OCI-LY7 (cell line): ENCODE data around the gene TAF1B.

Experiments
- CTCF ChIP-seq: fragments of 200-600 bp; sonication (generic); conservative IDR thresholded peaks from 2 replicates; pipeline ENCODE4 v1.5.1; 2014; ENCODE audit warnings: mild to moderate bottlenecking, antibody characterized with exemption, low read length, moderate library complexity, mixed read lengths
- EZH2phosphoT487 ChIP-seq: fragments of 200-600 bp; sonication (generic); IDR thresholded peaks from 2 replicates; pipeline ENCODE4 v1.6.1; 2018; ENCODE audit warnings: low read depth, borderline replicate concordance, mild to moderate bottlenecking, mixed run types, antibody characterized with exemption, low read length, moderate library complexity, mixed read lengths

GRCh38 chr2:9945596-9945995, 102.3 kb downstream of the TAF1B start:
- no peak for TF ChIP-seq CTCF
- no peak for TF ChIP-seq EZH2phosphoT487
